HG03571 (cell line): ENCODE results near the gene MYO7A.

Experiments used
- ATAC-seq: cut with Tn5 transposase; IDR thresholded peaks from one replicate; pipeline ENCODE4 v1.9.1; 2021; ENCODE audit not compliant: unreplicated experiment

The MYO7A gene

DNA sequence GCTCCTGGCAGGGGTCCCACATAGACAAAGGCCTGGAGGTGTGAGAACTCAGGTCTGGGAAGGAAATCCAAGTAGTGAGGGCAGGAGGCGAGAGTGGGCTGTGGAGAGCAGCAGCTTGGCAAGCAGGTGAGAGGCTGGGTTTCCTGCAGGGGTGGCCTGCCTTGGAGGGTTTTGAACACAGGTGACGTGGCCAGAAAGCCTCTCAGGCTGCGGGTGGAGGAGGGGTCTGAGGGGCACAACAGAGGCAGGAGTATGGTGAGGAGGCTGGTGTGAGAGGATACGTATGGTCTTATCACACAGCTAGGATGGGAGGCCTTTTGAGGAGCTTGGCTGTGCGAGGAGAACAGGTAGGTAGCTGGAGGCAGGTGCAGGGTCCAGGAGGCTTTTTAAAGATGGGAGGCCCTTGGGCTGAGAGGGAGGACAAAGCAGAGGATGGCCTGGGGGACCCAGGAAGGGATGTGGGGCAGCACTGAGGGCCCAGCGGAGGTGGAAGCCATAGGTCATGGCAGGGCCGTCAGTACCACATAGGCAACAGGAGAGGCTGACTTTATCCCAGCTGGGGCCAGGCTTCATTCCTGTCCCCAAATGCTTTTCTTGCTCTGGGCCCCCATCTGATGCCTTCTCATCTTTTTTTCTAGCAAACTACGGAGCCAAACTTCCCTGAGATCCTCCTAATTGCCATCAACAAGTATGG lies 84.4 kb downstream of the MYO7A start:
- no peak for ATAC-seq

GRCh38 chr11:77213029-77213579 lies 85.1 kb downstream of the MYO7A start:
- no peak for ATAC-seq

DNA sequence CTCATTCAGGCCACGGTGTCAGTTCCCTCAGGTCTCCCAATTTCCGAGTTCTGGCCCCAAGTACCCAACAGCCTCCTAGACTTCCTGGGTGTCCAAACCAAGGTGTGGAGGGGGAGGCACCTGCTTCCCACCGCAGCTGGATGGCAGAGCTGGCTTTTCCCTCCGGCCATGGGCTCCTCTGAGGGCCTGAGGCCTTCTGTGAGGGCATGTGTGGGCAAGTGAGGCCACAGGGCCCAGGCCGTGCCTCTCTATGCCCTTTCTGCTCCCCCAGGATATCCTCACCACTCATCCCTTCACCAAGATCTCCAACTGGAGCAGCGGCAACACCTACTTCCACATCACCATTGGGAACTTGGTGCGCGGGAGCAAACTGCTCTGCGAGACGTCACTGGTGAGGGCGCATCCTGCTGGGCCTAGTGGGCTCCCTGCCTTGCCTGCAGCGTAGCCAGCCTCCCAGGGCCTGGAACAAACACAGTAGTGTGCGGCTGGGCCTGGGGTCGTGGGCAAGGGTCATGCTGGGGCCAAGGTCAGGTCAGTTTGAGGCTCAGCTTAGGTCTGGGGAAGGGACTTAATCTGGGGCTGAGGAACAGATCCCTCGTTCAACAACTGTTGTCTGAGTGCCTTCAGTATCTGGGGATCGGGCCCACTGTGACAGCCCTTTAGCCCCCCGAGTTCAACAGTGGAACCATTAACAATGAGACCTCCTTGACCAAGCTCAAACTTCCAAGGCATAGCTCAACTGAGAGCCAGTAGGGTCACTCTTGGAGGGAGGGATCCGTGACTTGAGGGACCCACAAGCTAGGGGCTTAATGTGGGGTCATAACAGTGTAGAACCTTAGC lies 85.8 kb downstream of the MYO7A start:
- no peak for ATAC-seq

DNA sequence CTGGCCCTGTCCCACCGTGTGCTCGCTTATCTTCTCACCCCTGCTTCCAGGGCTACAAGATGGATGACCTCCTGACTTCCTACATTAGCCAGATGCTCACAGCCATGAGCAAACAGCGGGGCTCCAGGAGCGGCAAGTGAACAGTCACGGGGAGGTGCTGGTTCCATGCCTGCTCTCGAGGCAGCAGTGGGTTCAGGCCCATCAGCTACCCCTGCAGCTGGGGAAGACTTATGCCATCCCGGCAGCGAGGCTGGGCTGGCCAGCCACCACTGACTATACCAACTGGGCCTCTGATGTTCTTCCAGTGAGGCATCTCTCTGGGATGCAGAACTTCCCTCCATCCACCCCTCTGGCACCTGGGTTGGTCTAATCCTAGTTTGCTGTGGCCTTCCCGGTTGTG lies 86.5 kb downstream of the MYO7A start:
- no peak for ATAC-seq

DNA sequence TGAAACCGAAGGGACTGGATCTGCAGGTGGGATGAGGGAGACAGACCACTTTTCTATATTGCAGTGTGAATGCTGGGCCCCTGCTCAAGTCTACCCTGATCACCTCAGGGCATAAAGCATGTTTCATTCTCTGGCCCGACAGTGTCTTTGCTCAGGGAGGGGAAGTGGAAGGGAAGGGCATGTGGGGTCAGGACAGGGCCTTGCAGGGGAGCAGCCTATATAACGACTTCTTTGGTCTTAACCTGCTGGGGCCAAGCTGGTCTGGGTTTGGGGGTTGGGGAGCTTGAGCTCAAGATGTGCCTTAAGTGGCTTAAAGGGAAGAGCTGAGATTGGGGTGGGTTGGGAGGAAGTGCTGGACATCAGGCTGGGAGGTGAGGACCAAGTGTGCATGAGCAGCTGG lies 87.1 kb downstream of the MYO7A start:
- ATAC-seq = no peak

DNA sequence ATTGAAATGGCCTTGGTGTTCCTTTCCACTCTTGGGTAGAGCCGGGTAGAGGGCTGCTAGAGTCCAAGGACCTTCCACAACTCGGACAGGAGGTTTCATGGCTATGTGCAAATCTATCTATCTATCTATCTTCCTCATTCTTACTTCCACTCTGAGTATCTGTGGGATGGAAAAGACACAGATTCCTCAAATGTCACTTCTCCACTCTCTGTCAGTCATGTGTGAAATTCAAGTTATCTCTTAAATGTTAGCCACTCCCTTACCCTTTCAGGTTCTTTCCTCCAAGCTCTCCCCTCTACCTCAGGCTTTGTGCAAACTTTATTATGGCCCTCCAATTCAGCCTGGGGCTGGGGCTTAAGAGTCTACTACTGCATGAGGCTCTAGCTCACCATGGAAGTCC lies 89.1 kb downstream of the MYO7A start:
- ATAC-seq = no peak

DNA sequence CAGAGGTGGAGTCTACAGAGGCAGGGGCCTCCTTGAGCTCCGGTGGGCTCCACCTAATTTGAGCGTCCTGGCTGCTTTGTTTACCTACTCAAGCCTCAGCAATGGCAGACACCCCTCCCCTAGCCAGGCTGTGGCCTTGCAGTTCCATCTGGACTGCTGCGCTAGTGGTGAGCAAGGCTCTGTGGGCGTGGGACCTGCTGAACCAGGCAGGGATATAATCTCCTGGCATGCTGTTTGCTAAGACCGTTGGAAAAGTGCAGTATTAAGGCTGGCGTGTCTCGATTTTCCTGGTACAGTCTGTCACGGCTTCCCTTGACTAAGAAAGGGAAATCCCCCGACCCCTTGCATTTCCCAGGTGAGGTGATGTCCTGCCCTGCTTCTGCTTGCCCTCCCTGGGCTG lies 95.8 kb downstream of the MYO7A start:
- ATAC-seq = no peak

GRCh38 chr11:77230878-77231605 lies 103.0 kb downstream of the MYO7A start:
- no peak for ATAC-seq

DNA sequence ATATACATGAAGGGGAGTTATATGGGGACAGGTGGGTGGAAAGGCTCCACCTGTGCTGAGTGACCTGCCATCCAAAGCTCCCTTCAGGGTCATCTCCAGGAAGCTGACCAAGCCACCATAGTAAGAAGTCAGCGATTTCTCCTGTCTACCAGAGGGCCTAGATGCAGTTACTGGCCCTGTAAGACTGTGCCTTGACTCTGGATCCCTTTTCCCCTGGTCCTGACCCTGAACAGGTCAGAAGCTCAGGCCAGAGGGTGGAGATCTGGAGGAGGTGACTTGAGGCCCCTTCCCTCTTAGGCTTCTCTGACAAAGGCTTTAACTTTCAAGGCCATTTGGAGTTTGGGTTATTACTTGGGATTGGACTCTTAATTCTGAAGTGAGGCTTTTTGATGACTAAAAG lies 103.8 kb downstream of the MYO7A start:
- ATAC-seq = no peak

DNA sequence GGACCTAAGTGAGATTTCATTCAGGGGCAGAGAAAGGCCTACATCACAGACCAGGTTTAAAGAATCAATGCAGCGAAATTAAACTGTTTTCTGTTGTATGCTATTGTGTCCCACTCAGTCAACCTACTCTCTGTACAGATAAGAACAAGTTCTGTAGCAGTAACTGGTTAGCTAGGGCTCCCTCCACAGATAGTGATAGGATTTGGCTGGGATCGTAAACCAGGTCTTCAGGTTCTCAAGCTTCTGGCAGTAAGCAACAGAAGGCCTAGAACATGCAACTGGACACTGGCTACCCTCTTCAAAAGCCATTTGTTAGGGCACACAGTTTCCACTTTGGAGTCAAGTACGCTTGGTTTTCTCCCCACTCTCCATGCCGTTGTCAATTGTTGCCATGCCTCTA lies 104.2 kb downstream of the MYO7A start:
- ATAC-seq = no peak

DNA sequence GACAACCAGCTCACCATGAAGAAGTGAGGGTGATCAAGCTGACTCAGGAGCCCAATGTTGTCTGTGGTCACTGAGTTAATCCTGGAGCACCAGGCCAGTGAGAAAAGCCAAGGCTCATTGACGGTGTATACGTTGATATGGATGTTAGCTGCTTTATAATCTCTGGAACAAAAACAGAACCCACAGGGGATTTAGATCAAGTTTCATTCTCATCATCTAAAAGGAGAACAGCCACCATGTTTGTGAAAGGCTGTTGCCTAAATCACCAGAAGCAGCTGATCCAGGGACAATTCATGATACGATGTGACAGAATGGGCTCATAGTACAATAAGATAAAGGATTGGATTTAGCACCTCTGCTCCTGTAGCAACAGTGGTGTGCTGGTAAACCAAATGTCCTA lies 105.0 kb downstream of the MYO7A start:
- ATAC-seq = no peak

GRCh38 chr11:77236901-77237300 lies 108.9 kb downstream of the MYO7A start:
- ATAC-seq = no peak

DNA sequence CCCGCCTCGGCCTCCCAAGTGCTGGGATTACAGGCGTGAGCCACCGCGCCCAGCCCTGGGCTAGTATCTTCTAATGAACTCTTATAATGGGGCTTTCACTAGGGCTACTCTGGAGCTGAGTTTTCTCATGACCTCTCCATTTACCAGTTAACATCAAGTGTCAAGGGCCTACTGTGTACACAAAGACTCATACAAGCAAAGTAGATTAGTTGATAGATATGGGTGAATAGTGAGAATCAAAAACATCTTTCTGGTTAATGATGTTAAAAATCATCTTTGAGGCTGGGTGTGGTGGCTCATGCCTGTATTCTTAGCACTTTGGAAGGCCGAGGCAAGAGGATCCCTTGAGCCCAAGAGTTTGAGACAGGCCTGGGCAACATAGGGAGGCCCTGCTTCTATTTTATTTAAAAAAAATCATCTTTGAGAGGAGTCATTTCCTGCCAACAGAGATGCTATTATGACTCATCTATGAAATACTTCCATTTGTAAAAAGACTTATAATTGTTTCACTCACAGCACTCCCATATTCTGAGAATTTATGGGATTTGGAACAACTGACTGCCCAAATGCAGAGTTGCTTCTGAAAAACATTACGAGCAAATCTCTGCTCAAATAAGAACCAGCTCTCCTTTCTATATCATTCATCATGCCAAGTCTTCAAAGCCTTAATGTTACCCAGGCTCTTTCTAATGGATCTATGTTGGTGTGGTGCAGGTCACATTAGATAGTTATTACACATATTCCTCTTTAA lies 116.4 kb downstream of the MYO7A start:
- no peak for ATAC-seq

DNA sequence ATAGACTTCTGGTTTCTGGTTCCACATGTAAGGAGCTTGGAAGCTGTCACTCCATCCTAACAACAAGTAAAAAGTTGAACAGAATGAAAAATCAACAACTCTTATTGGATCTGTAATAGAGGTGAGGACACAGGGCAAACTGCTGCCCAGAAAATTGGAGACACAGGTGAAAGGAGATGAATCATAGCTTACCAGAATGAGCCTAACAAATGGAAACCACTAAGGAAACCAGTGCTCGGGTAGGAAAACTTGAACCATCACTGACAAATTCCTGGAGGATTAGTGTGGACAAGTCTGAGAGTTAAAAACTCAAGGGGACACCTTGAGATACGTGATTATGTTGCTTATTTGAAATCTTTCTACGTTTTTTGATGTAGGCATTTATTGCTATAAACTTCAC lies 121.4 kb downstream of the MYO7A start:
- no peak for ATAC-seq

- no peak for ATAC-seq
Observed at GRCh38 chr11:77250881-77251640, 123.0 kb downstream of the MYO7A start.

DNA sequence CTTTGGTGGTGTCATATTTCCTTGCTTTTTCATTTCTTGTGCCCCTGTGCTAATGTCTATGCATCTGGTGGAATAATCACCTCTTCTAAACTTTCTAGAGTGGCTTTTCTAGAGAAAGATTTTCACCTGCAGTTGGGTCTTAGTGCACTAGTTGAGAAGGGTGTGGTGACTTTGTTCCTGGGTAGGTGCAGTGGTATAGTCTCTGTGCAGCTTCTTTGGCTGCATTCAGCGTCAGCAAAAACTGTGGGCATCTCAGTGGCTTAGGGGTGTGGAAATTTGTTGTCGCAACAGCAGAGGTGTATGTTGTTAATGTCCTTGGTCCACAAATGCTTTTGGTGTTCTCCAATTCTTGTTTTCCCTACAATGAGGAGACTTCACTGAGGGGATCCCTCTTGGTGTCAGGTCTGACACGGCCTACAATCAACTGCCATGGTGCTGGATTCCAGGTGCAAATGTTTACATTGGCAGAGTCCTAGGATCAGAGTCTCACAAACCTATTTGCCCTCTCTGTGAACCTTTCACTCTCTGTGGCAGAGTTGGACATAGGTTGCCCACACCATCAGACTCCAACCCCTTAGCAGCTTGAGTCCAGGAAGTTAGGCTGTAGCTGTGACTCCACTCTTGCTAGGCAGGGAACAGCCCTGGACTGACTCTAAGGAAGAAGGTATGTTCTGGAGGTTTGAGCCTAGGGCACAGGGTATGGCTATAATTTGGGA lies 124.7 kb downstream of the MYO7A start:
- no peak for ATAC-seq

DNA sequence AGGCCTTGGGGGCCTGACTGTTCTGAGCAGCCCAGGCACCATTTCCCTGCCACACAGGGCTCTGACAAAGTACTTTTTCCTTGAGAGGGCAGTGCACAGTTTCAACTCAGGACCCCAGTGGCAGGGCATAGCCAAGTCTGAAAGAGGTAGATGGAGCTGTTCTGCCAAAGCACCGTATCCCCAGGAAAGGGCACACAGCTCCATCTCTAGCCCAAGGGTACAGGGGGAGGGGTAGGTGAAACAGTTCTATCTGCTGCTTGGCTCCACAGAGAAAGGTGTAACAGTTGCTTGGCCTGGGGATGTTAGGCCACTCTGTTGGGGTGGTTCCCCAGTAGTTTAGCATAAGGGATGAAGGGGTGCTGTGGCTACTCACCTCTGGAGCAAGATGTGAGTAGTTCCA lies 125.6 kb downstream of the MYO7A start:
- ATAC-seq = no peak

- ATAC-seq = no peak
Observed at GRCh38 chr11:77259641-77260040, 131.6 kb downstream of the MYO7A start.

GRCh38 chr11:77262803-77263202 lies 134.8 kb downstream of the MYO7A start:
- no peak for ATAC-seq
